Measurements from ENCODE around the gene PHF21B. TPM values are rescaled to one million over a fixed set of nuclear protein-coding genes. Genes with fewer than 3 reads are reported as not detected.
"Not testable (repeated sequence)": the region's sequence is repeated elsewhere in the genome, so short reads cannot be mapped to it uniquely, and the experiment has no call there.

The PHF21B gene
- total RNA-seq, 4 donors from 2014 or later = 0.17 to 0.62 TPM; not detected in 2

GRCh38 chr22:44906248-44906936 is 103.4 kb downstream of the PHF21B start:
- intact Hi-C loops (cut with DNase I; ENCODE audit: low total_unique reads) = no loop called here
- peak in 1 of 2 donors; percentile 61 for DNase-seq (ENCODE audit: low spot score in 2 of 2)
- no peak overlapping the region for H3K4me3 ChIP-seq (ENCODE audit: low read depth, poor library complexity, severe bottlenecking)
- WGBS, 2 donors = 90% methylated on average over 21 of the region's 21 CpGs
- TF ChIP-seq CTCF (IDR thresholded peaks at IDR 0.05) (no peak), POLR2A (IDR thresholded peaks at IDR 0.05) (no peak)

GRCh38 chr22:44904492-44905152 is 105.2 kb downstream of the PHF21B start:
- 24 to 61% methylated on average over 3 to 4 of the region's 5 CpGs for WGBS, 2 donors
- H3K4me3 ChIP-seq (ENCODE audit: low read depth, poor library complexity, severe bottlenecking); intact Hi-C loops (cut with DNase I; ENCODE audit: low total_unique reads): not testable (repeated sequence)
- DNase-seq (ENCODE audit: low spot score in 2 of 2) = peak in 1 of 2 donors; percentile 26

GRCh38 chr22:44903164-44903563 is 106.6 kb downstream of the PHF21B start:
- WGBS, 2 donors = 57 to 79% methylated on average over 1 to 2 of the region's 2 CpGs
- H3K4me3 ChIP-seq (ENCODE audit: low read depth, poor library complexity, severe bottlenecking); intact Hi-C loops (cut with DNase I; ENCODE audit: low total_unique reads); DNase-seq (ENCODE audit: low spot score in 2 of 2): not testable (repeated sequence)

- no peak for TF ChIP-seq POLR2A (IDR thresholded peaks at IDR 0.05)
- TF ChIP-seq CTCF (IDR thresholded peaks at IDR 0.05) = no peak
- 76 to 86% methylated on average over 2 of the region's 2 CpGs for WGBS, 2 donors
- H3K4me3 ChIP-seq (ENCODE audit: low read depth, poor library complexity, severe bottlenecking) = no peak overlapping the region
- DNase-seq (ENCODE audit: low spot score in 2 of 2) = peak in 1 of 2 donors; percentile 3
- intact Hi-C loops (cut with DNase I; ENCODE audit: low total_unique reads) = no loop called here
Observed at GRCh38 chr22:44901301-44901700, 108.5 kb downstream of the PHF21B start.

- intact Hi-C loops (cut with DNase I; ENCODE audit: low total_unique reads) = no loop called here
- no peak overlapping the region for H3K4me3 ChIP-seq (ENCODE audit: low read depth, poor library complexity, severe bottlenecking)
- WGBS, 2 donors = 95 to 96% methylated on average over 6 of the region's 6 CpGs
- TF ChIP-seq CTCF (IDR thresholded peaks at IDR 0.05) = no peak
- no peak for TF ChIP-seq POLR2A (IDR thresholded peaks at IDR 0.05)
- peak in 1 of 2 donors; percentile 78 for DNase-seq (ENCODE audit: low spot score in 2 of 2)
Observed at GRCh38 chr22:44898236-44898635, 111.6 kb downstream of the PHF21B start.

- intact Hi-C loops (cut with DNase I; ENCODE audit: low total_unique reads) = no loop called here
- peak in 1 of 2 donors; percentile 80 for DNase-seq (ENCODE audit: low spot score in 2 of 2)
- TF ChIP-seq CTCF (IDR thresholded peaks at IDR 0.05) = no peak
- TF ChIP-seq POLR2A (IDR thresholded peaks at IDR 0.05) = no peak
- 82 to 91% methylated on average over 23 of the region's 23 CpGs for WGBS, 2 donors
- no peak overlapping the region for H3K4me3 ChIP-seq (ENCODE audit: low read depth, poor library complexity, severe bottlenecking)
Observed at GRCh38 chr22:44895296-44896055, 114.3 kb downstream of the PHF21B start.
